ENCODE measurements around the gene PNPLA7. TPM values are rescaled to one million over a fixed set of nuclear protein-coding genes. Genes with fewer than 3 reads are reported as not detected.

The PNPLA7 gene
- total RNA-seq, 1 experiment from 2014 or later, result 0.77 TPM

GRCh38 chr9:137445275-137445807 is 104.9 kb downstream of the PNPLA7 start:
- no peaks in the 10 kb centered on the region for H4K20me1 ChIP-seq (ENCODE audit: low read length)
- H3K27ac ChIP-seq (ENCODE audit: low read length), result no peak overlapping the region
- H3K4me2 ChIP-seq (ENCODE audit: low read length), result peak overlapping the region; percentile 84
- H3K9me2 ChIP-seq (replicated peaks; ENCODE audit: low read length), result no peaks in the 10 kb centered on the region
- CTCF ChIA-PET, result no interaction called here
- H3K9me3 ChIP-seq (ENCODE audit: low read length), result no peaks in the 10 kb centered on the region
- no TSS peak for BruUV-seq (replicated peaks)
- H3F3A ChIP-seq (ENCODE audit: low read length, unreplicated experiment), result no peaks in the 10 kb centered on the region
- DNase-seq, result peak; percentile 83
- H3K9ac ChIP-seq (ENCODE audit: low read length), result no peak overlapping the region
- peaks cover 7% of the 10 kb centered on the region; the same call in 1 of the 2 replicates for H3K4me1 ChIP-seq (ENCODE audit: insufficient read depth, low read length)
- intact Hi-C loops (cut with micrococcal nuclease), result loop anchor here (5.0 kb wide), 1 partner anchor 158 kb away; no protein-coding TSS in a partner anchor
- peak; percentile 69 for ATAC-seq
- POLR2A ChIA-PET (ENCODE audit: unreplicated experiment), result no interaction called here
- H3K4me3 ChIP-seq (ENCODE audit: low read length), result peak overlapping the region; percentile 47; the same call in 1 of the 2 replicates
- H3K36me3 ChIP-seq (ENCODE audit: low read depth, low read length), result no peaks in the 10 kb centered on the region
- H3K27me3 ChIP-seq (ENCODE audit: low read length), result no peaks in the 10 kb centered on the region
- peak; percentile 75 for TF ChIP-seq CTCF (conservative IDR thresholded peaks at IDR 0.05; ENCODE audit: low read depth, low read length)
- no peak for TF ChIP-seq EZH2 (IDR thresholded peaks at IDR 0.05; ENCODE audit: low read length, unreplicated experiment)
- TF ChIP-seq EZH2phosphoT487 (IDR thresholded peaks at IDR 0.05; ENCODE audit: borderline replicate concordance, low read length), result no peak
- no peaks in the 10 kb centered on the region for H3K79me2 ChIP-seq (ENCODE audit: low read length)
- peak overlapping the region; percentile 64; the same call in 1 of the 2 replicates for H2AFZ ChIP-seq (ENCODE audit: low read length)

- Histone ChIP-seq H4K20me1 (ENCODE audit: low read length) (no peaks in the 10 kb centered on the region), H3K79me2 (ENCODE audit: low read length) (no peaks in the 10 kb centered on the region), H3K27ac (ENCODE audit: low read length) (no peak overlapping the region), H3K4me3 (ENCODE audit: low read length) (no peak overlapping the region), H3K9me2 (replicated peaks; ENCODE audit: low read length) (no peaks in the 10 kb centered on the region), H2AFZ (ENCODE audit: low read length) (no peak overlapping the region), H3K4me2 (ENCODE audit: low read length) (no peak overlapping the region), H3K27me3 (ENCODE audit: low read length) (no peaks in the 10 kb centered on the region), H3K9ac (ENCODE audit: low read length) (no peak overlapping the region), H3K4me1 (ENCODE audit: insufficient read depth, low read length) (peaks cover 7% of the 10 kb centered on the region; the same call in 1 of the 2 replicates), H3F3A (ENCODE audit: low read length, unreplicated experiment) (no peaks in the 10 kb centered on the region), H3K36me3 (ENCODE audit: low read depth, low read length) (no peaks in the 10 kb centered on the region), H3K9me3 (ENCODE audit: low read length) (no peaks in the 10 kb centered on the region)
- POLR2A ChIA-PET (ENCODE audit: unreplicated experiment), result no interaction called here
- intact Hi-C loops (cut with micrococcal nuclease), result no loop called here
- no TSS peak for BruUV-seq (replicated peaks)
- no peak for DNase-seq
- TF ChIP-seq EZH2 (IDR thresholded peaks at IDR 0.05; ENCODE audit: low read length, unreplicated experiment) (no peak), EZH2phosphoT487 (IDR thresholded peaks at IDR 0.05; ENCODE audit: borderline replicate concordance, low read length) (no peak), CTCF (conservative IDR thresholded peaks at IDR 0.05; ENCODE audit: low read depth, low read length) (no peak)
- CTCF ChIA-PET, result no interaction called here
- no peak for ATAC-seq
Measured at GRCh38 chr9:137444106-137444790, 106.0 kb downstream of the PNPLA7 start.

- no peak for ATAC-seq
Measured at GRCh38 chr9:137441935-137442321, 108.3 kb downstream of the PNPLA7 start.

More at GRCh38 chr9:137441935-137442321, 108.3 kb downstream of the PNPLA7 start:
- no peak overlapping the region for H3K27ac ChIP-seq (ENCODE audit: low read length)
- H3K4me2 ChIP-seq (ENCODE audit: low read length), result 0 out of 2 replicates have a peak overlapping the region, but pooled peaks have one; percentile 31
- no TSS peak for BruUV-seq (replicated peaks)
- H3K4me1 ChIP-seq (ENCODE audit: insufficient read depth, low read length), result peaks cover 7% of the 10 kb centered on the region; the same call in 1 of the 2 replicates
- H4K20me1 ChIP-seq (ENCODE audit: low read length), result no peaks in the 10 kb centered on the region
- H3K4me3 ChIP-seq (ENCODE audit: low read length), result no peak overlapping the region
- no peak for TF ChIP-seq EZH2phosphoT487 (IDR thresholded peaks at IDR 0.05; ENCODE audit: borderline replicate concordance, low read length)
- TF ChIP-seq EZH2 (IDR thresholded peaks at IDR 0.05; ENCODE audit: low read length, unreplicated experiment), result no peak
- TF ChIP-seq CTCF (conservative IDR thresholded peaks at IDR 0.05; ENCODE audit: low read depth, low read length), result no peak
- no peak overlapping the region for H2AFZ ChIP-seq (ENCODE audit: low read length)
- CTCF ChIA-PET, result no interaction called here
- no peaks in the 10 kb centered on the region for H3K27me3 ChIP-seq (ENCODE audit: low read length)
- no peak overlapping the region for H3K9ac ChIP-seq (ENCODE audit: low read length)
- POLR2A ChIA-PET (ENCODE audit: unreplicated experiment), result interaction anchor here (0.6 kb wide), 1 partner anchor 124 kb away, joined by 6 read pairs; no protein-coding TSS in a partner anchor
- H3K9me2 ChIP-seq (replicated peaks; ENCODE audit: low read length), result no peaks in the 10 kb centered on the region
- no peaks in the 10 kb centered on the region for H3F3A ChIP-seq (ENCODE audit: low read length, unreplicated experiment)
- H3K79me2 ChIP-seq (ENCODE audit: low read length), result no peaks in the 10 kb centered on the region
- intact Hi-C loops (cut with micrococcal nuclease), result no loop called here
- H3K9me3 ChIP-seq (ENCODE audit: low read length), result no peaks in the 10 kb centered on the region
- DNase-seq, result no peak
- H3K36me3 ChIP-seq (ENCODE audit: low read depth, low read length), result no peaks in the 10 kb centered on the region
